Breast epithelium (tissue), 4 donors: Measurements from ENCODE around the gene CLASP2. TPM values are rescaled to one million over a fixed set of nuclear protein-coding genes. Genes with fewer than 3 reads are reported as not detected.

Source experiments
- DNase-seq, 2 donors: peaks; one replicate each; pipeline ENCODE4 v3.0.0-alpha.2; 2019; ENCODE audit warnings: low spot score in 2 of 2
- H3K27ac ChIP-seq, 2 donors: fragments of 200-600 bp; sonication (generic) in 1 of 2; one replicate each; pipeline ENCODE4 v1.5.1; 2016 to 2019; ENCODE audit warnings: mild to moderate bottlenecking in 1 of 2
- H3K27me3 ChIP-seq, 2 donors: fragments of 200-600 bp; sonication (generic) in 1 of 2; one replicate each; pipeline versions ENCODE4 v1.5.1 to v1.6.0; 2017 to 2019; ENCODE audit warnings: control low read depth in 1 of 2, mild to moderate bottlenecking in 1 of 2
- H3K36me3 ChIP-seq: fragments of 200-600 bp; one replicate; pipeline ENCODE4 v1.5.1; 2019
- H3K4me1 ChIP-seq, 2 donors: fragments of 200-600 bp; sonication (generic); one replicate each; pipeline ENCODE4 v1.5.1; 2016 to 2019; ENCODE audit warnings: control low read depth in 1 of 2
- H3K4me3 ChIP-seq, 3 donors: fragments of 200-600 bp; sonication (generic); 1 replicate in 2 of 3; 2 replicates in 1 of 3; pipeline ENCODE4 v1.5.1; 2016 to 2019; ENCODE audit warnings: mild to moderate bottlenecking in 3 of 3, moderate library complexity in 2 of 3
- H3K9me3 ChIP-seq, 2 donors: fragments of 200-600 bp; sonication (generic) in 1 of 2; one replicate each; pipeline ENCODE4 v1.5.1; 2016 to 2019; ENCODE audit warnings: control low read depth in 1 of 2
- POLR2A ChIP-seq: fragments of 450-650 bp; IDR thresholded peaks from one replicate; pipeline ENCODE4 v1.6.1; 2016; ENCODE audit warnings: antibody characterized with exemption, mild to moderate bottlenecking, moderate library complexity
- POLR2AphosphoS5 ChIP-seq, 3 donors: sonication (generic); formaldehyde crosslinking; IDR thresholded peaks; one replicate each; pipeline ENCODE4 v1.6.1; 2017; ENCODE audit warnings: antibody characterized with exemption in 3 of 3
- intact Hi-C: fragments of 100-400 bp; cut with DNase I; formaldehyde crosslinking; loops from one replicate; pipeline ENCODE4 v1.15.1; 2023; ENCODE audit warnings: low total_unique reads
- total RNA-seq, 3 donors: library from RNA; depleted of rRNA; stranded (reverse); fragments of >200 nt; gene quantifications; one replicate each; pipeline ENCODE4 v1.1.0, GENCODE V29; 2016
- TF ChIP-seq, protein P1 (sequence below), 3 donors: fragments of 450-650 bp; IDR thresholded peaks; one replicate each; pipeline ENCODE4 v1.5.1; 2016 to 2017; ENCODE audit warnings: antibody characterized with exemption in 3 of 3, mild to moderate bottlenecking in 3 of 3, moderate library complexity in 3 of 3

Gene CLASP2
- total RNA-seq, 3 donors from 2014 or later = 57.1 to 108 (median 86.9) TPM

DNA sequence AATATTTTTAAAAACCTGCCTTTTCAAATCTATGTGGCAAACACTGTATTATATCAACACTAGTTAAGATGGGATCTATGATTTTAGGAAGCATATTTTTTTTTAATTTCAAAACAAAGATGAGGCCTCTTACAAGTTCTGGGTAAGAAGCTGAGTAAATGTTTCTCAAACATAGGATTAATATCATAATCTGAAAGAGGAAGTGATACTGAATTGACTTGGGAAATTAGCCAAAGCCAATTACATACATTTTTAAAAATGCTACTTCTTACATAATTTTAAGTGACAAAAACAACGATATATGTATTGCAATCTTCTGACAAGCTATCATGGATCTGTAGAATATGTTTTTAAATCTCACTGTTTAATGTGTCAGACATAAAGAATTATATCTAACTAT, 142.7 kb downstream of the CLASP2 start:
- Histone ChIP-seq H3K4me1 (no peaks in the 10 kb centered on the region), H3K4me3 (no peak overlapping the region), H3K9me3 (no peaks in the 10 kb centered on the region), H3K27me3 (no peaks in the 10 kb centered on the region), H3K27ac (no peak overlapping the region), H3K36me3 (peaks cover 4% of the 10 kb centered on the region)
- intact Hi-C loops = no loop called here
- TF ChIP-seq, protein P1, sequence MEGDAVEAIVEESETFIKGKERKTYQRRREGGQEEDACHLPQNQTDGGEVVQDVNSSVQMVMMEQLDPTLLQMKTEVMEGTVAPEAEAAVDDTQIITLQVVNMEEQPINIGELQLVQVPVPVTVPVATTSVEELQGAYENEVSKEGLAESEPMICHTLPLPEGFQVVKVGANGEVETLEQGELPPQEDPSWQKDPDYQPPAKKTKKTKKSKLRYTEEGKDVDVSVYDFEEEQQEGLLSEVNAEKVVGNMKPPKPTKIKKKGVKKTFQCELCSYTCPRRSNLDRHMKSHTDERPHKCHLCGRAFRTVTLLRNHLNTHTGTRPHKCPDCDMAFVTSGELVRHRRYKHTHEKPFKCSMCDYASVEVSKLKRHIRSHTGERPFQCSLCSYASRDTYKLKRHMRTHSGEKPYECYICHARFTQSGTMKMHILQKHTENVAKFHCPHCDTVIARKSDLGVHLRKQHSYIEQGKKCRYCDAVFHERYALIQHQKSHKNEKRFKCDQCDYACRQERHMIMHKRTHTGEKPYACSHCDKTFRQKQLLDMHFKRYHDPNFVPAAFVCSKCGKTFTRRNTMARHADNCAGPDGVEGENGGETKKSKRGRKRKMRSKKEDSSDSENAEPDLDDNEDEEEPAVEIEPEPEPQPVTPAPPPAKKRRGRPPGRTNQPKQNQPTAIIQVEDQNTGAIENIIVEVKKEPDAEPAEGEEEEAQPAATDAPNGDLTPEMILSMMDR (IDR thresholded peaks at IDR 0.05) = no peak
- TF ChIP-seq POLR2A (no peak), POLR2AphosphoS5 (IDR thresholded peaks at IDR 0.05) (no peak)
- DNase-seq = no peak

DNA sequence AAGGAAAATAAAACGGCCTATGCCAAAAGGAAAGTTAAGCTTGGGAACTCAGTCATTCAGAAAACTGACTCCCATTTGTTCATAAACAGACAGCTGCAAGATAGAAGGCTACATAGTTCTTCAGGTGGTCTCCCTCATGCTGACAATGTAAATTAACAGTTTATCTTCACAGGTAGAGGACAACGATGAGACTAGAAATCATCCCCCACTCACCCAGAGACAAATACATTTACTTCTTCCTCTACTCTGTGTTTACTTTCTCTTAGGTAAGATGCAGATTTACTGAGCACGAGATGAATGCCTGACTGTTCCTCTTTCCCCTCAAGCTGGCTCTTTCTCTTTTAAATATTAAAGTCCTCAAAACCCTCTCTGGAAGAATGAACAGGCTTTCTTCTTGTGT, 160.2 kb downstream of the CLASP2 start:
- intact Hi-C loops = no loop called here
- Histone ChIP-seq H3K27me3 (no peaks in the 10 kb centered on the region), H3K27ac (no peak overlapping the region), H3K9me3 (no peaks in the 10 kb centered on the region), H3K4me3 (no peak overlapping the region), H3K4me1 (no peaks in the 10 kb centered on the region), H3K36me3 (peaks cover 5% of the 10 kb centered on the region)
- DNase-seq = no peak
- TF ChIP-seq POLR2AphosphoS5 (IDR thresholded peaks at IDR 0.05) = no peak

DNA sequence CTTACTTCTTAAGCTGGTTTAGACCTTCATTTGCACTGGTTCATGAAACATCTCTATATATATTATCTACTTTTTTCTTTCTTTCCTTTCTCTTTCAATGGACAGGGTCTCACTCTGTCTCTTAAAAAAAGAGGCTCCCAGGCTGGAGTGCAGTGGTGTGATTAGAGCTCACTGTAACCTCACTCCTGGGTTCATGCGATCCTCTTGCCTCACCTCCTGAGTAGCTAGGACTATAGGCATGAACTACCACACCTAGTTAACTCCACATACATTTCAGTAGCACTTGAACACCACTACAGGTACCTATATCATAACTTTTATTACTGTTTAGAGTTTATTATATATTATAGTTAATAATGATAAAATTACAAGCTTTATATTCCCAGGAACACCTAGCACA, 160.8 kb downstream of the CLASP2 start:
- H3K36me3 ChIP-seq = peaks cover 5% of the 10 kb centered on the region
- DNase-seq = no peak
- no peaks in the 10 kb centered on the region for H3K27me3 ChIP-seq
- TF ChIP-seq POLR2AphosphoS5 (IDR thresholded peaks at IDR 0.05) (no peak), POLR2A (no peak)
- H3K27ac ChIP-seq = no peak overlapping the region
- no peak overlapping the region for H3K4me3 ChIP-seq
- intact Hi-C loops = no loop called here
- no peaks in the 10 kb centered on the region for H3K4me1 ChIP-seq
- no peaks in the 10 kb centered on the region for H3K9me3 ChIP-seq

GRCh38 chr3:33547101-33547500, 171.0 kb downstream of the CLASP2 start:
- intact Hi-C loops = no loop called here
- no peaks in the 10 kb centered on the region for H3K27me3 ChIP-seq
- no peak overlapping the region for H3K4me3 ChIP-seq
- H3K27ac ChIP-seq = no peak overlapping the region
- TF ChIP-seq, protein P1 (IDR thresholded peaks at IDR 0.05) = no peak
- TF ChIP-seq POLR2AphosphoS5 (IDR thresholded peaks at IDR 0.05) (no peak), POLR2A (no peak)
- no peak for DNase-seq
- H3K9me3 ChIP-seq = no peaks in the 10 kb centered on the region
- H3K36me3 ChIP-seq = no peaks in the 10 kb centered on the region
- no peaks in the 10 kb centered on the region for H3K4me1 ChIP-seq

DNA sequence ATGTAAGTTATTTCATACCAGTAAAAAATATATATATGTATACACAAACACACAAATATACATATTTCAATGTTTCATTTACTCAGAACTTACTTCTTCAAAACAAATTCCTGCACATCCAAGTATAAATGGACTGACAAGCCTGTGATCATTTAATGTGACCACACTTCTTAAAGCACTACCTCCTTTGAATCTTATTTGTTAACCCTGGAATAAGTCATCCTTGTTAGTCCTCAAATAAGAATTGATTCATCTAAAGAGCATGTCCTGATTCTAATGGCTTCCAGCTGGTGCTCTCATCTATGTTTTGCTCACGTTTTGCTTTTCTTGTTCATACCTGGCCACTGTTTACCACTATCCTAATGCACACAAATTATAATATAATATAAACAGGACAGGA, 173.9 kb downstream of the CLASP2 start:
- no peaks in the 10 kb centered on the region for H3K36me3 ChIP-seq
- DNase-seq = no peak
- TF ChIP-seq POLR2AphosphoS5 (IDR thresholded peaks at IDR 0.05) (no peak), POLR2A (no peak)
- TF ChIP-seq, protein P1 (IDR thresholded peaks at IDR 0.05) = no peak
- no peak overlapping the region for H3K4me3 ChIP-seq
- intact Hi-C loops = no loop called here
- no peaks in the 10 kb centered on the region for H3K9me3 ChIP-seq
- H3K27ac ChIP-seq = no peak overlapping the region
- no peaks in the 10 kb centered on the region for H3K27me3 ChIP-seq
- no peaks in the 10 kb centered on the region for H3K4me1 ChIP-seq

GRCh38 chr3:33543601-33544000, 174.5 kb downstream of the CLASP2 start:
- Histone ChIP-seq H3K27me3 (no peaks in the 10 kb centered on the region), H3K36me3 (no peaks in the 10 kb centered on the region), H3K4me1 (no peaks in the 10 kb centered on the region), H3K4me3 (no peak overlapping the region), H3K27ac (no peak overlapping the region), H3K9me3 (no peaks in the 10 kb centered on the region)
- intact Hi-C loops = no loop called here
- no peak for TF ChIP-seq POLR2AphosphoS5 (IDR thresholded peaks at IDR 0.05)
- no peak for TF ChIP-seq POLR2A
- DNase-seq = no peak

DNA sequence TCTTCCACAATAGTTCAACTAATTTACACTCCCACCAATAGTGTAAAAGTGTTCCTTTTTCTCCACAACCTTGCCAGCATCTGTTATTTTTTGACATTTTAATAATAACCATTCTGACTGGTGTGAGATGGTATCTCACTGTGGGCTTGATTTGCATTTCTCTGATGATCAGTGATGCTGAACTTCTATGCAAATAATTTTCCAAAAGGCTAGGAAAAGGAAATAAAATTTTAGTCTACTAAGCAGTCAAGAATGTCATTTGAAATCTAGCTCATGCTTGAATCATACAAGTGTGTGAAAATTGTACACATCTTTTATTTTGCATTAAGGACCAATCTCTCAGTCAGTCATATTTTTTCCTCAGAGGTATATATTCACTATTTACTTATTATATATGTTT, 176.1 kb downstream of the CLASP2 start:
- Histone ChIP-seq H3K4me1 (no peaks in the 10 kb centered on the region), H3K36me3 (no peaks in the 10 kb centered on the region), H3K4me3 (no peak overlapping the region), H3K9me3 (no peaks in the 10 kb centered on the region), H3K27ac (no peak overlapping the region), H3K27me3 (no peaks in the 10 kb centered on the region)
- TF ChIP-seq POLR2AphosphoS5 (IDR thresholded peaks at IDR 0.05) (no peak), POLR2A (no peak)
- TF ChIP-seq, protein P1 (IDR thresholded peaks at IDR 0.05) = no peak
- DNase-seq = no peak
- intact Hi-C loops = no loop called here
